Activated gamma-delta T cell (primary cell): ENCODE measurements around the gene FAM98C.
"Not testable (repeated sequence)": the region's sequence is repeated elsewhere in the genome, so short reads cannot be mapped to it uniquely, and the experiment has no call there.

Source experiments
- DNase-seq: peaks from one replicate; lab custom pipeline; 2025; lab: John Stamatoyannopoulos, UW

FAM98C gene

DNA sequence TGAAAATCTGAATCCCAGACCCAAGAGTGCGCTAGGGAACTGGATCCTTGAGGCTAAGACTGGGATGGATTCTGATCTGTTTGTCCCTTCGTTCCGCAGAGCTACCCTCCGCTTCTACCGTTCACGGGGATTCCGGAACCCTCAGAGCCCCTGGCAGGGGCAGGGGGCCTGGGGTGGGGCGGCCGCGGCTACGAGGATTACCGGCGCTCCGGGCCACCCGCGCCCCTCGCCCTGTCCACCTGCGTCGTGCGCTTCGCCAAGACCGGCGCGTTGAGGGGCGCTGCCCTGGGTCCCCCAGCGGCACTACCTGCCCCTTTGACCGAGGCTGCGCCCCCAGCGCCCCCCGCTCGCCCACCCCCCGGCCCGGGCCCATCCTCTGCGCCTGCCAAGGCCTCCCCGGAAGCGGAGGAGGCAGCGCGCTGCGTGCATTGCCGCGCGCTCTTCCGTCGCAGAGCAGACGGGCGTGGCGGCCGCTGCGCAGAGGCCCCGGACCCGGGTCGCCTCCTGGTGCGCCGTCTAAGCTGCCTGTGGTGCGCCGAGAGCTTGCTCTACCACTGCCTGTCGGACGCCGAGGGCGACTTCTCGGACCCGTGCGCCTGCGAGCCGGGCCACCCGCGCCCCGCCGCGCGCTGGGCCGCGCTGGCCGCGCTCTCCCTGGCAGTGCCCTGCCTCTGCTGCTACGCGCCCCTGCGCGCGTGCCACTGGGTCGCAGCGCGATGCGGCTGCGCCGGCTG lies 7.3 kb upstream of the FAM98C start:
- no peak for DNase-seq

DNA sequence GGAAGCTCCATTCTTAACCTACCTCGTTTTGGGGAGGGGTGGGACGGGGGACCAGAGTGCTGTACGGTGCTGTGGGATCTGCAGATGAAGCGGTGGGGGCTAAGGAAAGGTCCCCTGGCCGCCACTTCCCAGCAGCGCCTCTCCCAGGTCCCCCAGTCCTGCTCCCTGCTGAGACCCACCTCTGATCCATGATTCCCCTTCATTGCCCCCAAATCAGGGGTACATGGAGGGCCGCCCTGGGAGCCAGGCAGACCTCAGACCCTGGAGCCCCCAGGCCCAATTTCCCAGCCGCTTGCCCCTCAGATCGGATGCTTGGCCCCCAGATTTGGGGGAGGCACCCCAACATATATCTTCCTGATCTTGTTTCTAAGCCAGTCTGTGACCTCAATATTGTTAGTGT lies 3.8 kb upstream of the FAM98C start:
- DNase-seq: no peak

DNA sequence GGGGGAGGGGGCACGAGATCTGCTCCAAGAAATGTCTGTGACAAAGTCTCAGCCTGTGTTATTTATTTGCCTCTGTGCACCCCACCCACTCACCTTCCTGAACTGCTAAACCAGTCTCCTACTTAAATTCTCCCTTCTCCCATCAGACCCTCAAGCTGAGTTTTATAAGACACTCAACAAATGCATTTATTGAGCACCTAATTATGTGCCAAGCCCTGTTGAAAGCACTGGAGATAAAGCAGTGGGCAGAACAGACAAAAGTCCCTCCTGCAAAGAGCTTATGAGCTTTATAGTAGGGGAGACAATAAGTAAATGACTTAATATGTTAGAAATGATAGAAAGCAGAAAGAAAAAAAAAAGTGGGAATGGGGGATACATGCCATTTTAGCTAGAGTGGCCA lies 3.4 kb upstream of the FAM98C start:
- no peak for DNase-seq

DNA sequence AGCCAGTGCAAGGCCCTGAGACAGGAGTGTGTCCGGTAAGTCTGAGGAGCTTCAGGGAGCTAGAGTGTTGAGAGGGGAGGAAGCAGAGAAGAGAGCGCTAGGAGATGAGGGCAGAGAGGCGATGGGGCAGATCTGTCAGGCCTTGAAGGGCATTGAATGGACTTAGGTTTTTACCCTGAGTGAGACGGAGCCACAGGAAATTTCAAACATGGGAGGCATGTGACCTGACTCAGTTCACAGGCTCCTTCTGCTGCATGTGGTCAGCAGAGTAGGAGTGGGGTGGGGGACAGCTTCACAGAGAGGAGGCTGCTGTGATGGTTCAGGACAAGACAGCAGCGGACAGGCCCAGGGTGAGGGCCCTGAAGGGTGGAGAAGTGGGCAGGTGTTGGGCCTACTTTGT lies 2.5 kb upstream of the FAM98C start:
- DNase-seq: no peak

DNA sequence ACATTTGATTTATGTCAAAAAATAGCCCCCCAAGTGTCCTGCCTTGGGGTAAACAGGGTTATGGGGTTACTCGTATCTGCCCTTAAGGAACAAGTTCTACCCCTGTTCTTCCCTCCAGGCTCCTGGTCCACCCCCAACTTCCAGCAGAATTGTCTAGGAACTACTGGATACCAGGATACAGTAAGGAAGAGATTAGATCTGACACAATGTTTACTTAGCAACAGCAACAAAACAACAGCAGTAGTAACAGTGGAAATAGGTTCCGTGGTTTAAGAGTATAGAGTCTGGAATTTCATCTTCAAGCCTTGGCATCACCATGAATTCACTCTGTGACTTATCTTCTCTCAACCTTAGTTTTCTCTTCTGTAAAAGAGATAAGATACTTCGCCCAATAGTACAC lies 1.7 kb upstream of the FAM98C start:
- DNase-seq: no peak

DNA sequence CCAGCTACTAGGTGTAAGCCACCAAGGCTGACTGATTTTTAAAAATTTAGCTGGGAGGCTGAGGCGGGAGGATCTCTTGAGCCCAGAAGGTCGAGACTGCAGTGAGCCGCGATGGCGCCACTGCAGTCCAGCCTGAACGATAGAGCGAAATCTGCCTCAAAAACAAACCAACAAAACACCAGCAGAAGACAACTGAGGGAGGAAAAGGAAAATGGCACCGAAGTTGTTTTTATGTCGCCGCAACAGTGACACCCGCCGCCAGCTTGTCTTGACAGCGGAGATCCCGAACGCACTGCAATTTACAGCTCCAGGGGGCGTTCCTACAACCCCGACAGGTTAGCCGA lies 298 bp upstream of the FAM98C start:
- no peak for DNase-seq

DNA sequence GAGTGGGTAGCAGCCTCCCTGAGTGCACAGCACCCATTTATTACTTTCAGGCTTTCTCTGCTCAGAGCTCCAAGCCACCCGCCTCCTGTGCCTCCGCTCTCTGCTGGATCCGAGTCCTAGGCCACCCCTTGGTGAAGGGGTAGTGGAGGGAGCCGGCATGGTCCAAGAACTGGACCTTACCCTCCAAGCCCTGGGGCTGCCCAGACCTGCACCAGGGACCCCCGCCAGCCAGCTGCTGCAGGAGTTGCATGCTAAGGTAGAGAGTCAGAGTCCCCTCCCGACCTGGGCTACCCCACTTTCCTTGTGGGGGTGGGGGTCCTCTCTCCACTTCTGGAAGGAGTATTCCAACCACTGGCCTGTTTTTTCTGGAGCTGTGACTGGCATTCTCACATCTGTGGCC lies 2.0 kb downstream of the FAM98C start:
- no peak for DNase-seq

DNA sequence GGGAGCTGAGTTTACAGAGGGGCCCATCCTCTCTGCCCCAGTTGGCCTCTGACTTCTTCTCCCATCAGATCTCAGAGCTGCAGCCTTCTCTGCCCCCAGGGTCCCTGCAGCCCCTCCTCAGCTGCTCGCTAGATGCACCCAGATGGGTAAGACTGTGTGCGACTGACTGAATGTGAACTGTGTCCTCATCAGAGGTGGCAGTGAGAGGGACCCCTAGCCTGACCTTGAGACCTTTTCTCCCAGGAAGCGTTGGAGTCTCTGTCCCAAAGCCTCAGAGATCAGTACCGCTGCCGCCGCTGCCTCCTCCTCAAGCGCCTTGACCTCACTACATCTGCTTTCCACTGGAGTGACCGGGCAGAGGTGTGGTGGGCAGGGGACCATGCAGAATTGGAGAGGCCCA lies 2.4 kb downstream of the FAM98C start:
- no peak for DNase-seq

DNA sequence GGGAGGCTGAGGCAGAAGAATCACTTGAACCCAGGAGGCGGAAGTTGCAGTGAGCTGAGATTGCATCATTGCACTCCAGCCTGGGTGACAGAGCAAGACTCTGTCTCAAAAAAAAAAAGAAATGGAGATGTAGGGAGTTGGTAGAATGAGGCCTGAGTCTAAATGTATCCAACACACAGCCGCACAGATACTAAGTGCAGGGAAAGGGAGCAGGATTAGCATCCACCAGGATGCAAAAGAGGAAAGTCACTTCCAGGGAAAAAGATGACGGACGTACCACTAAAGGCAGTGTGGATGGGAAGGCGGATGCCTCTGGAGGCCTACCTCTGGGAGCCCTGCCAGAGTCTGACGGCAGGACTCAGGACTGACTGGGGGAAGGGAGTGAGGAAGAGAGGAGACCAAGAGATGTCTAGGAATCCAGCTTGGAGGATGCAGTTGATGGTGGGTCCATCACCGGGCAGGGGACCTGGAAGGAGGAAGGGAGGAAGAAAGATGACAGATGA lies 6.8 kb downstream of the FAM98C start:
- DNase-seq: no peak

DNA sequence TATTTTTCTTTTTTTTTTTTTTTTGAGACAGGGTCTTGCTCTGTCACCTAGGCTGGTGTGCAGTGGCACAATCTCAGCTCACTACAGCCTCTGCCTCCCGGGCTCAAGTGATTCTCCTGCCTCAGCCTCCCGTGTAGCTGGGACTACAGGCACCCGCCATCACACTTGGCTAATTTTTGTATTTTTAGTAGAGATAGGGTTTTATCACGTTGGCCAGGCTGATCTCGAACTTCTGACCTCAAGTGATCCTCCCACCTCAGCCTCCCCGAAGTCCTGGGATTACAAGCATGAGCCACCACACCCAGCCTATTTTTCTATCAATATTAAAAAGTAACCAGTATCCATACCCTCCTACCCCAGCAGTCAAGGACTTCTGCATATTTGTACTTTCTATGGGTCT lies 7.5 kb downstream of the FAM98C start:
- DNase-seq: not testable (repeated sequence)

DNA sequence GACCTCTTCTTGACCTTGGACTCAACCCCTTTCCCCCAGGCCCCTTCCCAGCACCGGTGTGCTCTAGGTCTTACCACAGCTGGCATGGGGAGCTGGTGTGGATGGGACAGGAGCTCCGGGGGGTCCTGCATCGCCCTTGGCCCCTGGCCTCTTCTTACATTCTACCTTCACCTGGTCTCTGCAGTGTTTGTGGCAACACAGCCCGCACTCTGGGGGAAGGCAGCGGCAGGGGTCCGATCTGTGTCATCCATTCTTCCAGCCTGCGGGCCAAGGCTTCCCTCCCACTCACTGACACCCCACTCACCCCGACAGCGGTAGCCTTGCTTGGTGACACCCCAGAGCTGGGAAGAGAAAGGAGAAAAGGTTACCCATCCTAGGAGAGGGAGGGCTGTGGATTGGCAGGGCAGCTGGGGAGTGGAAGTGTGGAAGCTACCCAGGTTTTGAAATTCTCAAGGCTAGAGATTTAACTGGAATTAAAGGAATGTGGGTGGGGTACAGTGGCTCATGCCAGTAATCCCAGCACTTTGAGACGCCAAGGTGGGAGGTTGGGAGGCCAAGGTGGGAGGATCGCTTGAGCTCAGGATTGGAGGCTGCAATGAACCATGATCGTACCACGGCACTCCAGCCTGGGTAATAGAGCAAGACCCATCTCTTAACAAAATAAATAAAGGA lies 8.3 kb downstream of the FAM98C start:
- no peak for DNase-seq

DNA sequence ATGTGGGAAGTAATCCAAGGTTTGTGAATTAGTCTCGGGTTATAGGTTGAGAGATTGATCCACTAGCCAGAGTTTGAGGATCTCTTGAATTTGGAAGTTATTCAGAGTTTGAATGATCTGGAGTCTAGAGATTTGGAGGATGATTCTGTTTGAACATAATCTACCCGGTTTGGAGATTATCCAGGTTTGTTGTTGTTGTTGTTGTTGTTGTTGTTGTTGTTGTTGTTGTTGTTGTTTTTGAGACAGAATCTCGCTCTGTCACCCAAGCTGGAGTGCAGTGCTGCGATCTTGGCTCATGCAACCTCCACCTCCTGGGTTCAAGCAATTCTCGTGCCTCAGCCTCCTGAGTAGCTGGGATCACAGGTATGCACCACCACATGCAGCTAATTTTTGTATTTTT lies 9.0 kb downstream of the FAM98C start:
- not testable (repeated sequence) for DNase-seq

DNA sequence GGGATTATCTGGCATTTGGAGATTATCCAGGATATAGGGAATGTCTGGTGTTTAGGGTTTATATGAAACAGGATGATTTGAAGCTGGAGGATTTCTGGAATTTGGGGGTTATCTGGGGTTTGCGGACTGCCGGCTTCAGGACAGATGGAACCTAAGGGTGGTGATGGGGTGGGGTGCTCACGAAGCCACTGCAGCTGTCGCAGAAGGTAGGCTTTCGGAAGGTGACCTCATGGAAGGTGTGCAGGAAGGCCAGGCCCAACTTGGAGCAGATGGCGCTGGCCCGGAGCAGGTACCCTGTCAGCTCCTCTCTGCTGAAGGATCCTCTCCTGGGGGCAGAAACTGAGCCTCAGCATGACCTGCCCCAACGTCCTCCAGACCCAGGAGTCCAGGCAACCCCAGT lies 9.6 kb downstream of the FAM98C start:
- DNase-seq: no peak

DNA sequence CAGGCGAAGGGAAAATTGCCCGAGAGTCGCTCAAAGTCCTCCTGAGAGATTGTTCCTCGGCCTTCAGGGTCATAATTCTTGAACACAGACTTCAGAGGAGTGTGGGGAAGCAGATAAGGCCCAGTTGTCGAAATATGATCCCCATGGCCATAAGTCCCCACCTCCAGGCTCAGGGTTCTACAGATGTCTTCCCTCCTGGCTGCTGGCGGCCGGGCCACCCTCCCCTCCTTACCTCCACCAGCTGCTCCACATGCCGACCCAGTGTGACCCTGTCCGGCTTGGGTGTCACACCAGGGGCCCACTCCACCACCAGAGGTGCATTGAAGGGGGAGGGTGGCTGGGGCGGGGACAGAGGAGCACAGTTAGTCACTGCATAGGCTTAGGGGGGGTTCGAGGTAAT lies 10.1 kb downstream of the FAM98C start:
- no peak for DNase-seq

DNA sequence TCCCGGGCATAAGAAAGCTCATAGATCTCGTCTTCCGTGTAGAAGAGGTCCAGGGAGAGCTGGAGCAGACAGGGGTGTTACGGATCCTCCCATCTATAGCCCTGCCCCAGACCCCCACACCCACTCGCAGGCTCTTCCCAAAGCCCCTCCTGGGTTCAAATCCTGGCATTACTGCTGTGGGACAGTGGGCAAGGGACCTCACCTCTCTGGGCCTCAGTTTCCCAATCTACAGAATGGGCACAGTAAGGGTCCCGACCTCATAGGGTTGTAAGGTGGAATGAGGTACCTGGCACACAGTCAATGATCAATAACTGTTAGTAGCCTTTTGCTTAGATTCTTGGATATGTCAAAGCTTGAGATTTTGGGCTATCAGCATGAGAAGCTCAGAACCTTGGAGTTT lies 10.5 kb downstream of the FAM98C start:
- no peak for DNase-seq

DNA sequence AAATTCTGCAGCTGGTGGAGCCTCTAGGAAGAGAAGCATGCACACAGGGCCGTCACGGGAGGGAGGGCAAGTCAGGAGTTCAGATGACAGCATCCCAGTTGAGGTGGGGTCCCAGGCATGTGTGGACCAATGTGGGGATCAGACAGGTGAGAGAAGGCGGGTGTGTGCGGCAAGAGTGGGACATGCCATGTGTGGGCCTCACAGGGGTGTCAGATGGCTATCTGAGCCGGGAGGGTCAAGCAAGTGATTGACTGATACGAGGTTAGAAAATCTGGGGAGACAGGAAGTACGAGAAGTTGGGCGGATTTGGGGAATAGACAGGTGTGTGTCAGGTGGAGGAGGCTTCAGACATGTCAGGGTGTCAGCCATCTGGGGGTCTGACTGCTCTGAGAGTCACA lies 14.3 kb downstream of the FAM98C start:
- DNase-seq: no peak

DNA sequence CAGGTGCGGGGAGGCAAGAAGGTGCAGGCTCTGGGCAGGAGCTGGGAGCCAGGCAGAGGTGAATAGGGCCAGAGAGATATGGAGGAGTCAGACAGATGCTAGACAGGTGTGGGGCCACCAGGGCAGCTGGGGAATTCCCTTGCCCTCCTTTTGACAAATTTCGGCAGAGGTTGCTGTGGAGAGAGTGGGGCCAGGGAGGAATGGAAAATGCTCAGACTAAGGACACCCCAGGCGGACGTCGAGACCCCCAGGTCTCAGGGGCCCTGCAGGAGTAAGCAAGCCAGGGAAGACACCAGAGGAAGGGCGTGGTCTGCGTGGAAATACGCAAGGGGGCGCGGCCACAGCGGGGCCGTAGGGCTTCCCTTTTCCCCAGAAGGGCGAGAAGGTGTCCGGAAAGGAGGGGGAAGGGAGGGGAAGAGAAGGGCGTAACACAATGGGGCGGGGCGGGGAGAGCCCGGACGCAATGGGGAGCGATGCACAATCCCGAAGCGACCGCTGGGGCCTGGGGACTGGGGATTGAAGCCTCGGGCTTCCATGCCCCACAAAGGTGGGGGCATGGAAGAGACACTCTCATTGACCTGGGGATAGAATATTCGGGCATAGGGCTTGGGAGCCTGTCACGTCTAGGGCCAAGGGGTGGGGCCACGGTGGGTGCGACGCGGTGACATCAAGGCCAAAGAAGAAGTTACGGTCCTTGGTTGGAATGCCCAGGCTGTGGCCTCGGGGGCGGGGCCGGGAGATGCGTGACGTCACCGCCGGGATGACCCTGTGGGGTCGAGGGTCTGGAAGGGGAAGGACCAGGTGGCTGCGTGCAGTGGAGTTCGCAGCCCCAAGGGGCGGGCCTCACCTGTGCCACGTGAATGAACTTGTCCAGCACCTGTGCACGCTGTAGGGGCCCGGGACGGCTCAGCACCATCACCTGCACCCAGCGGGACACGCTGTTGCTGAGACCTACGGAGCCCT lies 14.9 kb downstream of the FAM98C start:
- no peak for DNase-seq

DNA sequence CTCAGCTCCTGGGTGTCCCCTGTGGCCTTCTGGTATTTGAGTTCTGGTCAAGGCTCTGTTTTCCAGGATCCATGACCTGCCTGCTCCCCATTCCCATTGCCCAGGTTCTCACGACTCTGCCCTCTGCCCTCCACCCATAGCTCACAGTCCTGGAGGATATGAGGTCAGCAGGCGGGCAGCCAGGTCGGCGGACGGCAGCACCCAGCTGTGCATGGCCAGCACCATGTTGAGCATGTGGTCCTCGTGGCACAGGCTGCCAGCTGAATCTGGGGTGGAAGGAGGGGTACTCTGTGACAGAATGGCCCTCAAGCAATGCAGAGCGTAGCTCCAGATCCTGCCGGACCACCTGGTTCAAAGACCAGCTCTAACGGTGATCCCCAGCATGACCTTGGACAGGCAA lies 18.0 kb downstream of the FAM98C start:
- no peak for DNase-seq

DNA sequence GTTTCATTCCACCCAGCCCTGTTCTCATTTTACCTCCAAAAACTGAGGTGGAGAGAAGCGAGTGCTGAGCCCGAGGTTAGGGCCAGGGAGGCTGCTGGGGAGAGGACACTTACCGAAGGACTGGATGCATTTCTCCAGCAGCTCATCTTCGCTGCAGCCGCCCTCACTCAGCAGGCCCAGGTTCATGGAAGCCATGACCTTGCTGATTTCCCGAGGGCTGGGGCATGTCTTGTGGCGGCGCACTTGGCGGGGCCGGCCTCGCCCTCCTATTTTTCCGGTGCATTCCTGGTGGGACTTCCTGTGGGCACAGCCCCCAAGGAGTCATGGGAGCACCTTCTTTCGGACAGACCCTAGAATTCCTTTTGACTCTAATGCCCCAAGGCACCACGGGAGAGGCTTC lies 19.0 kb downstream of the FAM98C start:
- no peak for DNase-seq

DNA sequence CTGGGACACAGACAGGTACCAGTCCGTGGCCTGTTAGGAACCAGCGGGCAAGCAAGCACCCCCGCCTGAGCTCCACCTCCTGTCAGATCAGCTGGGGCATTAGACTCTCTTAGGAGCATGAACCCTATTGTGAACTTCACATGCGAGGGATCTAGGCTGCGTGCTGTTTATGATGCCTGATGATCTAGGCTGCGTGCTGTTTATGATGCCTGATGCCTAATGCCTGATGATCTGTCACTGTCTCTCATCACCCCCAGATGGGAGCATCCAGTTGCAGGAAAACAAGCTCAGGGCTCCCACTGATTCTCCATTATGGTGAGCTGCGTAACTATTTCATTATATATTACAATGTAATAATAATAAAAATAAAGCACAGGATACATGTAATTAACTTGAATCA lies 19.5 kb downstream of the FAM98C start:
- DNase-seq: no peak

DNA sequence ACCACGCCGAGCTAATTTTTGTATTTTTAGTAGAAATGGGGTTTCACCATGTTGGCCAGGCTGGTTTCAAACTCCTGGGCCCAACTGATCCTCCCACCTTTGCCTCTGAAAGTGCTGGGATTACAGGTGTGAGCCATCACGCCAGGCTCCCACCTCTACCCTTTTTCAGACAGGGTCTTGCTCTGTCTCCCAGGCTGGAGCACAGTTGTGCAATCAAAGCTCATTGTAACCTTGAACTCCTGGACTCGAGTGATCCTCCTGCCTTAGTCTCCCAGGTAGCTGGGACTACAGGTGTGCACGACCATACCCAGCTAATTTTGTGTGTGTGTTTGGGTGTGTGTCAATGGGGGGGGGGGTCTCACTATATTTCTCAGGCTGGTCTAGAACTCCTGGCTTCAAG lies 21.4 kb downstream of the FAM98C start:
- DNase-seq: no peak

DNA sequence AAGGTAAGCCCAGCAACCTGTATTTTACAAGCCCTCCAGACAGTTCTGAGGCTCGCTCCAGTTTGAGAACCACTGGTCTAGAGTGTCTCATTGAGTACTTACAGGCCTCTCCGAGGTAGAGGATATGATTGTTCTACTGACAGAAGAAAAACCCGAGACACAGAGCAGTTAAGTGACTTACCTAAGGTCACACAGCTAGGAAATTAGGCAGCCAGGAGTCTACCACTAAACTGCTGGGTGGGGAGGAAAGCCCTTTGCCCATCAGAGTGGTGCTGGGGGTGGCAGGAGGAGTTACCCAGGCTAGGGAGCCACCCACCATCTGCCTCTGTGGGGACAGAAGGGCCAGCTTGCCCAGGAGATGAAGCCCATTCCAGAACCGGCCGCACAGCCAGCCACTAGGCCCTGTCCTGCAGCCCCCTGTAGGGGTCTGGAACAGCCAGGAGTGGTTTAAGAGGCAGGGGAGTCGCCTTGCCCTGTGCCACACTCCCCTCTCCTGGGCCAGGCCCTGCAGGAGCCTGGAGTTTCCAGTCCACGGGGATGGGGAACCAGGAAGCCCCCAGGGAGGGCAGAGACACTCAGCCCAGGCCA lies 22.4 kb downstream of the FAM98C start:
- DNase-seq: no peak
